A549 treated with dexamethasone at 1 μM for 4 hours (cell line): Measurements from ENCODE around the gene CTBP2. TPM values are rescaled to one million over a fixed set of nuclear protein-coding genes. Genes with fewer than 3 reads are reported as not detected.

Source experiments
- total RNA-seq: library from RNA; stranded (reverse); fragments of 200-300 nt; extraction: Qiagen RNA extraction; gene quantifications from 5 replicates; pipeline ENCODE4 v1.2.3, GENCODE V29; 2022

Gene CTBP2
- total RNA-seq: 101 to 141 TPM (median 139 TPM) in 5 replicates

GRCh38 chr10:125159932-125160855, at the start of gene CTBP2:
CTBP2 (minus strand) TSS chr10:125160563.

GRCh38 chr10:124941823-124942222, 218.5 kb downstream of the CTBP2 start, which contains the start of gene ZRANB1:
ZRANB1 (plus strand) TSS chr10:124942123; CDS start chr10:124942494, 371 bp downstream.

Other genes starting within 250 kb of the CTBP2 start
- 8.2 to 10.7 TPM (median 10.1 TPM) in 5 replicates for gene ZRANB1, start 218.4 kb downstream of the CTBP2 start, total RNA-seq